ENCODE measurements around the gene FOXK2. TPM values are rescaled to one million over a fixed set of nuclear protein-coding genes. Genes with fewer than 3 reads are reported as not detected.

The FOXK2 gene
- total RNA-seq, 2 experiments from 2014 or later, result 32.5 to 33.7 TPM

- no peak overlapping the region for H3K4me3 ChIP-seq (ENCODE audit: low read length)
- peaks cover 22% of the 10 kb centered on the region for H3K4me1 Mint-ChIP-seq (ENCODE audit: low read depth)
- H3K36me3 ChIP-seq (ENCODE audit: insufficient read depth, low read length), result no peaks in the 10 kb centered on the region
- no peaks in the 10 kb centered on the region for H3K9me3 Mint-ChIP-seq
- POLR2A ChIA-PET, result no interaction called here
- intact Hi-C loops (cut with DNase I, micrococcal nuclease), result loop anchor here (2.0 to 5.0 kb wide), 2 partner anchors 58 to 144 kb away; no protein-coding TSS in a partner anchor
- peaks cover 14% of the 10 kb centered on the region for H3K36me3 Mint-ChIP-seq (ENCODE audit: low read depth)
- H3K9me3 ChIP-seq (ENCODE audit: control insufficient read depth in 1 of 2, insufficient read depth in 1 of 2, low read length in 2 of 2), result no peaks in the 10 kb centered on the region
- CTCF ChIA-PET, result no interaction called here
- no peaks in the 10 kb centered on the region for H3K27me3 ChIP-seq (ENCODE audit: control insufficient read depth in 1 of 2, insufficient read depth in 2 of 2, low read length in 2 of 2)
- ATAC-seq (ENCODE audit: poor library complexity) (peak; percentile 69), DNase-seq (peak; percentile 77 to 93 (median 85))
- H3K4me1 ChIP-seq (ENCODE audit: insufficient read depth, low read length), result peaks cover 38% of the 10 kb centered on the region
- H3K27me3 Mint-ChIP-seq, result no peaks in the 10 kb centered on the region
- H3K27ac ChIP-seq (ENCODE audit: low read depth in 1 of 2, low read length in 2 of 2), result peak overlapping the region in 1 of 2 donors; percentile 14
- peak overlapping the region; percentile 92 for H3K27ac Mint-ChIP-seq
- TF ChIP-seq CTCF (IDR thresholded peaks at IDR 0.05), result peak; percentile 58
- peak overlapping the region; percentile 91 for H3K4me3 Mint-ChIP-seq
Measured at GRCh38 chr17:82494236-82495055, 25.1 kb upstream of the FOXK2 start.

- Histone ChIP-seq H3K4me3 (ENCODE audit: low read length) (peak overlapping the region; percentile 55), H3K4me1 (ENCODE audit: insufficient read depth, low read length) (peaks cover 38% of the 10 kb centered on the region), H3K36me3 (ENCODE audit: insufficient read depth, low read length) (no peaks in the 10 kb centered on the region), H3K27me3 (ENCODE audit: control insufficient read depth in 1 of 2, insufficient read depth in 2 of 2, low read length in 2 of 2) (no peaks in the 10 kb centered on the region), H3K9me3 (ENCODE audit: control insufficient read depth in 1 of 2, insufficient read depth in 1 of 2, low read length in 2 of 2) (no peaks in the 10 kb centered on the region), H3K27ac (ENCODE audit: low read depth in 1 of 2, low read length in 2 of 2) (peak overlapping the region in 1 of 2 donors; percentile 62)
- Mint-ChIP-seq H3K27me3 (no peaks in the 10 kb centered on the region), H3K9me3 (no peaks in the 10 kb centered on the region), H3K36me3 (ENCODE audit: low read depth) (peaks cover 9% of the 10 kb centered on the region), H3K4me1 (ENCODE audit: low read depth) (peaks cover 22% of the 10 kb centered on the region), H3K27ac (peak overlapping the region; percentile 93), H3K4me3 (peak overlapping the region; percentile 71)
- ATAC-seq (ENCODE audit: poor library complexity) (no peak), DNase-seq (peak in 2 of 14 experiments; percentile 20 to 46)
- no peak for TF ChIP-seq CTCF (IDR thresholded peaks at IDR 0.05)
- intact Hi-C loops (cut with DNase I, micrococcal nuclease), result loop anchor here (2.0 to 5.0 kb wide), 6 partner anchors 23 to 145 kb away; partner anchors contain the start of genes FOXK2 (in 1 of the 2), HEXD (in 1 of the 2), NARF (in 1 of the 2) and OGFOD3 (in 1 of the 2)
- ChIA-PET POLR2A (interaction anchor here (0.6 to 3.5 kb wide), 5 partner anchors 24 to 988 kb away, joined by 3 to 22 read pairs (median 5); partner anchors contain the start of genes FOXK2 and OGFOD3), CTCF (no interaction called here)
Measured at GRCh38 chr17:82495844-82496528, 23.5 kb upstream of the FOXK2 start.

All from CD4-positive, alpha-beta T cell (primary cell).